ENCODE results near the gene OR13C2.
"Not testable (repeated sequence)": the region's sequence is repeated elsewhere in the genome, so short reads cannot be mapped to it uniquely, and the experiment has no call there.

The OR13C2 gene, protein sequence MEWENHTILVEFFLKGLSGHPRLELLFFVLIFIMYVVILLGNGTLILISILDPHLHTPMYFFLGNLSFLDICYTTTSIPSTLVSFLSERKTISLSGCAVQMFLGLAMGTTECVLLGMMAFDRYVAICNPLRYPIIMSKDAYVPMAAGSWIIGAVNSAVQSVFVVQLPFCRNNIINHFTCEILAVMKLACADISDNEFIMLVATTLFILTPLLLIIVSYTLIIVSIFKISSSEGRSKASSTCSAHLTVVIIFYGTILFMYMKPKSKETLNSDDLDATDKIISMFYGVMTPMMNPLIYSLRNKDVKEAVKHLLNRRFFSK

DNA sequence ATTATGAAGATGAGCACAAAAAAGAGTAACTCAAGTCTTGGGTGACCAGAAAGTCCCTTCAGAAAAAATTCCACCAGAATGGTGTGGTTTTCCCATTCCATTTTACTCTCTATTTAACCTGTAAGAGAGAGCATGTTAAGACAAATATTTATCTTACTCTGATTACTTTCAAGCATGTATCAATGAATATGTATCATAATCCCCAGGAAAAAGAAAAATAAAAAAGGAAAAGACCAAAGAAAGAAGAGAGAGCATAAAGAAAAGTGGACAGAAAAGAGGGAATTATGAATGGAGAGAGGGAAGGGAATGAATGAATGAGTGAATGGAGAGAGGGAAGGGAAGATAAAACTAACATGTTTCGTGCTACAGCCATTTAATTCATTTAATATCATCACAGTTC lies at the start of gene OR13C2:
OR13C2 (minus strand) TSS at position 101 of the 400 bp plus-strand sequence; CDS start at position 101, 0 bp downstream.
- DNase-seq: not testable (repeated sequence)

DNA sequence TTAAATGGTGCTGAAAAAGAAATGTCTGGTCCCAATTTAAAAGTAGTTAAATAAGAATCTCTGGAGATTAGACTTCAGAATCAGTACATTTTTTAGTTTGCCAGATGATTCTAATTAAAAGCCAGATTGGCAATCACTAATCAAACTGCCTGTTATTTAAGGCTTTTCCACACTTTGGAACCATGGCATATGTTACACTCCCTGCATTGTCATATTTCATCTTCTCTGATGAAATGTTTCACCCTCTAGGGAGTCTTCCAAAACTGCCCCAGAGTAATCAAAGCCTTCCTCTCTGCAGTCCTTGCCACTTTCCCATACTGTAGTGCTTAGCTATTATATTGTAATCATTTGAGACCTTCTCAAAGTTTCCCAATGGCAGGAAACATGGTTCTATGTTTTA lies 30.0 kb upstream of the OR13C2 start:
- DNase-seq: no peak

DNA sequence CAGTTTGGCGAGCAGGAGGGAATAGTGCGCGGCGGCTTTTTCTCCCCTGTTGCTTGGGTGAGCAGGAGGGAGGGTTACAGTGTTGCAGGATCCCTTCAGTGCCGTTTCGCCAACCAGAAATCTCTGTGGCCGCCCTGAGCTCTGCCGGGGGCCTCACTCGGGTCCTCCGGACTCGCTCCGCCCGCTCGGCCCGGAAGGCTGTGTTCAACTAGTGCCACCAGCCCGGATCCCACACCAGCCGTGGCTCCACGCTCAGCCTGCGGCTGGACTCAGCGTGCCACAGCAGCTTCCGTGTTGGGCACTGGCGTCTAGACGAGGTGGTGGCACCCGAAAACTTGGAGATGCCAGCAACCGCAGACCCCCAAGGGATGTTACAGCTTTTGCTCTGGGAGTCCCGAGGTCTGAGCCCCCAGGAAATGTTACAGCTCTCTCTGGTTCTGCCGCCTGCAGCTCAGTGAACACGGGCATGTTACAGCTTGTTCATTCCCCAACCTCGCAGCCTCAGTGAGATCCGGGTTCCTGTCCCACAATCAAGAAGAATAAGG lies 28.6 kb upstream of the OR13C2 start:
- no peak for DNase-seq

DNA sequence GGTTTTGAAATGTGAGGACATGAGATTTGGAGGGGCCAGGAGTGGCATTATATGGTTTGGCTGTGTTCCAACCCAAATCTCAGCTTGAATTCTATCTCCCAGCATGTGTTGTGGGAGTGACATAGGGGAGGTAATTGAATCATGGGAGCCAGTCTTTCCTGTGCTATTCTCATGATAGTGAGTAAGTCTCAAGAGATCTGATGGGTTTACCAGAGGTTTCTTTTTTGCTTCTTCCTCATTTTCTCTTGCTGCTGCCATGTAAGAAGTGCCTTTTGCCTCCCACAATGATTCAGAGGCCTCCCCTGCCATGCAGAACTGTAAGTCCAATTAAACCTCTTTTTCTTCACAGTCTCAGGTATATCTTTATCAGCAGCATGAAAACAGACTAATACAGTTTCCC lies 20.5 kb upstream of the OR13C2 start:
- DNase-seq: not testable (repeated sequence)

DNA sequence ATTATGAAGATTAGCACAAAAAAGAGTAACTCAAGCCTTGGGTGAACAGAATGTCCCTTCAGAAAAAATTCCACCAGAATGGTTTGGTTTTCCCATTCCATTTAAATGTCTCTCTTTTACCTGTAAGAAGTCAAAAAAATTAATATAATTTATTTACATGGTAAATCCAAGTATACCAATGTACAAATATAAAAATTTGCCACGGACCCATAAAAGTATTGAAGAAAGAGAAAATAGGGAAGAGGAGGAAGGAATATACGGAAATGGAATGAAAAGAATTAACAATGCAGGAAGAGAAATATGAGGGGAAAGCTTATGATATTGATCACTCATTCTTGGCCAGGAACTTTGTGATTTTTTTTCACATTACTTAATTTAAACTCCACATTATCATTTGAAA lies 12.7 kb upstream of the OR13C2 start, which contains the start of gene OR13C9:
OR13C9 (minus strand) TSS at position 101 of the 400 bp plus-strand sequence; CDS start at position 101, 0 bp downstream.
- DNase-seq: no peak

DNA sequence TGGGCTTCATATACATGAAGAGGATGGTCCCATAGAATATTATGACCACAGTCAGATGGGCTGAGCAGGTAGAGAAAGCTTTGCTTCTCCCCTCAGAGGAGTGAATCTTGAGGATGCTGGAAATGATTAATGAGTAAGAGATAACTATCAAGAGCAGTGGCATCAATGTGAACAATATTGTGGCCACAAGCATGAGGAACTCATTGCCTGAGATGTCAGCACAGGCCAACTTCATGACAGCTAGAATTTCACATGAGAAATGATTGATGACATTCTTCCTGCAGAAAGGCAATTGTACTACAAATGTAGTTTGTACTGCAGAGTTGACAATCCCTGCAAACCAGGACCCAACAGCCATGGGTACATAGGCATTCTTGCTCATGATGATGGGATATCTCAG lies 12.0 kb upstream of the OR13C2 start:
- DNase-seq: no peak

DNA sequence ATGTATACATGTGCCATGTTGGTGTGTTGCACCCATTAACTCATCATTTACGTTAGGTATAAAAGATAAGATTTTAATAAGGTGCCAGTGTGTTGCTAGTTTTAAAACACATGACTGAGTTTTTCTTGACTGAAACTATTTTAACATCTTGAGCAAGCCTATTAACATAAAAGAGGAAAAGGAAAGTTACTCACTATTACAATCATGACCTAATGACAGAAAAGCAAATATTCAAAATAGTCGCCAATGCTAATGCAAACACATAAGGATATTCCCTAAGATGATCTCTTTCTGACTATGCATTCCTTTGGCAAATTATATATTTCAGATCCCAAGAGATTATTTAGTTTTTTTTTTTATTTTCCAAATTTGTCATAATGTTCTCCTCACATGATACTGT lies 5.8 kb upstream of the OR13C2 start:
- no peak for DNase-seq

DNA sequence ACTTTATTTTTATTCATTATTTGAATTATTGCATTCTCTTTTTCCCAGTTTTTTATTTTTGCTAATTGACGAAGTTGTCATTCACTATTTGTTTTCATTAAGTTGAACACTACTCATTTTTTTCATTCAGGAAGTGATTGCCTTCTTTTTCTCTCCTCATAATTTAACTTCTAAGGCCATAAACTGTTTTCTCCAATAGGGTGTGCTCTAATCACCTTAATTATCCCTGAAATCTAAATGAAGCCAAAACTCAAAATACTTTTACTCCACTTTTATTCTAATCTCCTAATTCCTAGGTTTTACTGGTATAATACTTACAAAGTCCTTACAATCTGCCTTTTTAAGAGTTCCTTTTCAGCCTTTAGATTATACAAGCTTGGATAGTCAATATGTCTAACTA lies 2.9 kb upstream of the OR13C2 start:
- no peak for DNase-seq

DNA sequence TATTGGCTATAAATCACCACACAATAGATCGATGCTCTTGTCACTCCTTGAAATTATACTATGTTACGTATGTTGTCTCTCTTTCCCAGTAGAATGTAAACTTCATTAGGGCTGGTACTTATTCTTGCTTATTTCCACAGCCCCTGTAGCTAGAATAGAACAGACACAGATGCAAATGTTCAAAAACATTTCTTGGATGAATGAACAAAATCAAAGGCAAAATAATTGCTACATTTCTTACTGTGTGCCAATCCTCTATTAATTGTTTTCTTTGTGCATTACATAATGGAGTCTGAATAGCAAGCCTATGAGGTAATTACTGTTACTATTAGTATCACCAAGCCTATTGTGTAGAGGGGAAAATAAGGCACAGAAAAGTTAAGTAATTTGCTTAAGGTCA lies 725 bp upstream of the OR13C2 start:
- DNase-seq: no peak

DNA sequence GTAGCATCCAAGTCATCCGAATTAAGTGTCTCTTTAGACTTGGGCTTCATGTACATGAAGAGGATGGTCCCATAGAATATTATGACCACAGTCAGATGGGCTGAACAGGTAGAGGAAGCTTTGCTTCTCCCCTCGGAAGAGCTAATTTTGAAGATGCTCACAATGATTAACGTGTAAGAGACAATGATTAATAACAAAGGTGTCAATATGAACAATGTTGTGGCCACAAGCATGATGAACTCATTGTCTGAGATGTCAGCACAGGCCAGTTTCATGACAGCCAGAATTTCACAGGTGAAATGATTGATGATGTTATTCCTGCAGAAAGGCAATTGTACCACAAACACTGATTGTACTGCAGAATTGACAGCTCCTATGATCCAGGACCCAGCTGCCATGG lies 626 bp downstream of the OR13C2 start:
- no peak for DNase-seq

DNA sequence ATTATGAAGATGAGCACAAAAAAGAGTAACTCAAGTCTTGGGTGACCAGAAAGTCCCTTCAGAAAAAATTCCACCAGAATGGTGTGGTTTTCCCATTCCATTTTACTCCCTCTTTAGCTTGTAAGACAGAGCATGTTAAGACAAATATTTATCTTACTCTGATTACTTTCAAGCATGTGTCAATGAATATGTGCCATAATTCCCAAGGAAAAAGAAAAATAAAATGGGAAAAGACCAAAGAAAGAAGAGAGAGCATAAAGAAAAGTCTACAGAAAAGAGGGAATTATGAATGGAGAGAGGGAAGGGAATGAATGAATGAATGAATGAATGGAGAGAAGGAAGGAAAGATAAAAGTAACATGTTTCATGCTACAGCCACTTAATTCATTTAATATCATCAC lies 6.1 kb downstream of the OR13C2 start, which contains the start of gene OR13C5:
OR13C5 (minus strand) TSS at position 101 of the 400 bp plus-strand sequence; CDS start at position 101, 0 bp downstream.
- not testable (repeated sequence) for DNase-seq

DNA sequence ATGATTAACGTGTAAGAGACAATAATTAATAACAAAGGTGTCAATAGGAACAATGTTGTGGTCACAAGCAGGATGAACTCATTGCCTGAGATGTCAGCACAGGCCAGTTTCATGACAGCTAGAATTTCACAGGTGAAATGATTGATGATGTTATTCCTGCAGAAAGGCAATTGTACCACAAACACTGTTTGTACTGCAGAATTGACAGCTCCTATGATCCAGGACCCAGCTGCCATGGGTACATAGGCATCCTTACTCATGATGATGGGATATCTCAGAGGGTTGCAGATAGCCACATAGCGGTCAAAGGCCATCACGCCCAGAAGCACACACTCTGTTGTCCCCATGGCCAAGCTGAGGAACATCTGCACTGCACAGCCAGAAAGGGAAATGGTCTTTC lies 6.7 kb downstream of the OR13C2 start:
- not testable (repeated sequence) for DNase-seq

DNA sequence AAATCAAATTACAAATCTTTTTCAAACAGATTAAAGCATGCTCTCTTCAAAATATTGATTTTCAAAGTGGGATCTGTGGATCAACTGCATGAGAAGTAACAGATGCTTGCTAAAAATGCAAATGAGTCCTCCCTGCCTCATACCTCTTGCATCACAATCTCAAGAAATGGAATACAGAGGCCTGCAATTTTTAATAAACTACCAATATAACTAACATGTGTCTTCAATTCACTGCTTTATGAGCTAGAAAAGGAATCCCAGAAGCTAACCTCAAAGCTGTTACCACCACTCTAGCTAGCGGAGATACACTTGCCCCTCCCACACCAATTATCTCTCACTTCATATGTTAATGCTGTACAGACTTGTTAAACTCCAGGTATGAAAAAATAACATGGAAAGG lies 15.8 kb downstream of the OR13C2 start:
- DNase-seq: no peak

DNA sequence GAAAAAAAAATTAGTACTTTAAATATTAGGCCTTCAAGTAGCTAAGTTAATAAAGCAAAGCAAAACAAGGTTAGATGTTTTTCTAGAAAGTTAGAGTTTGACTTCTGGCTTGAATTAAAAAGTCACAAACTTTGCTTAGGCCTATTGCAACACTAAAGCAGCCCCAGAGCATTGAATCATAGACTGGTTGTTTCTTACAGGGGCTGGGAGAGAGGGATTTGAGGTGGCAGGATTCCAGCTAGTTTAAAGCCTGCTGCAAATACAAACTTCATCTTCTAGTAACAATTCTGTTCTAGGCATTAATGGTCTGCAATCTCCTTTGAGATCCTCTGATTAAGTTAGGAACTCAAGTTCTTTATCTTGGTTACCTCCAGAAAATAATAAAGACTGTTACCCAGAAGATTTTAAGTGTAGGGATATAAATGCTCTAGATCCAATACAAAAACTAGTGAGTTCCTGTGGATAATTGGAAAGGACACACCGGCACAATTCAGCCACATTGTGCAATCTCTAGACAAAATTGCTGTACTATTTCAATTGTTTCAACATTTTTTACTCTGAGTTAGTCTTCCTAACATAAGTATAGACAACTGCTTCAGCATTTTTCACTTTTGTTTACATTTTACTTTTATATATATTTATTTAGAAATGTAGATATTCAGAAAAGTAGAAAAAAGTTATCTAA lies 18.8 kb downstream of the OR13C2 start:
- no peak for DNase-seq

DNA sequence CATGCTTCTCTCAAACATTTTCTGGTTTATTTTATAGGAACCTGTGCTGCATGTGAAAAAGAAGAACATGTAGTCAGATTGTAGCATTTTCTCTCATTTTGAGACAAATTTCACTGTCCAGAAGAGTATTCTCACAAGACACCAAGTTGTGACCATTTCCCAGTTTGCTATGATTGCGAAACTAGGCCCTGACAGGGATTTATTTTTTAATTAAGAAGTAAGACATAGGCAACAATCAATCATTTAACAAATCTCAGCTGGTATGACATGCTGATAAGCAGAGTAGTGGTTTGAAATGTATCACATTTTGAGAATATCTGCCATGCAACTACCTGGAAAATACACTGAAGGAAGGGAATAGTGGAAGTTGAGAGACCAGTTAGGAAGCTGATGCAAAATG lies 24.9 kb downstream of the OR13C2 start:
- no peak for DNase-seq

DNA sequence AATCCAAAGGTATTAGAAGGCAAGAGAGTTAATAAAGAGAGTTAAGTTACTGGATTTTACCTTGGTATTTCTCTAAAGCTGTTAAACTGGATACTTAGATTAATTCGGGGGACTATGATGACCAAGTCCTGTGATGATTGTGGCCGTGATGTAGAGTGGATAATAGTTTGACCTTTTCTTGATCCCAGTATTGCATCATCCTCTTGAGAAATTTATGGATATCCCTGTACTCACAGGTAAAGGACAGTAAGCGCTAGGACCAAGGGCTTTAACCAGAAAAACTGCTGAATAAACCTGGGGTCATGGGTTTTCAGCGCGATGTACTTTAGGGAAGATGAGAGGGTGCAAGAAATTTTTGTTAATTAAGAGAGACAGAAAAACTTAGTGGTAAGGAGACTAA lies 28.2 kb downstream of the OR13C2 start:
- DNase-seq: no peak

DNA sequence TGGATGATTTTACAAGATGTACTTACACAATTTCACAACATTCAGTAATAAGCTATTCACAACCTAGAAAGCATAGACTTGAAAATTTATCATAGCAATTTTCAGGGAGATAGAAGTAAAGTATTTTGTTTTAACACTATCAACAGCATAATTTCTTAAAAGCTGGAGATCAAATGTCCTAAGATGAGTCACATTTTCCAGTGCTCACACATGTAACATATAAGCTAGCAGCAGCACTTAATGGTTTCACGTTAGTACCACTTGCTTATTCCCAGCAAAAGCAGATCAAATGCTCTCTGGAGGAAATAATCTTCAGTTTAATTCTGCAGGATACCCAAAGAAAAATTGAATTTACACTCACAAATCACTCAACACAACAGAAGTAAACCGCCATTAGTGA lies 30.0 kb downstream of the OR13C2 start:
- DNase-seq: no peak

DNA sequence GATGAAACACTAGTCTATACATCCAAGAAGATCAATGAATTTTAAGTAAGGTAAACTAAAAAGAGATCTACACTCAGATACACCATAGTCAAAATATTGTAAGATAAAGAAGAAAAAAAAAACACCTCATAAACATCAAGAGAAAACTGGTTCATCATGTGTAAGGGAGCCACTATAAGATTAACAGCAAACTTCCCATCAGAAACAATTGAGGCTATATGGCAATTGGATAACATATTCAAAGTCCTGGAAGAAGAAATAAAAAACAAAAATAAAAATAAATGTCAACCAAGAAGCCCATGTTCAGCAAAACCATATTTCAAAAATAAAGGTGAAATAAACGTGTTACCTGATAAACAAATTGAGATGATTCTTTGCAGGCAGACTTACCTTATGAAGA lies 32.8 kb downstream of the OR13C2 start:
- no peak for DNase-seq

DNA sequence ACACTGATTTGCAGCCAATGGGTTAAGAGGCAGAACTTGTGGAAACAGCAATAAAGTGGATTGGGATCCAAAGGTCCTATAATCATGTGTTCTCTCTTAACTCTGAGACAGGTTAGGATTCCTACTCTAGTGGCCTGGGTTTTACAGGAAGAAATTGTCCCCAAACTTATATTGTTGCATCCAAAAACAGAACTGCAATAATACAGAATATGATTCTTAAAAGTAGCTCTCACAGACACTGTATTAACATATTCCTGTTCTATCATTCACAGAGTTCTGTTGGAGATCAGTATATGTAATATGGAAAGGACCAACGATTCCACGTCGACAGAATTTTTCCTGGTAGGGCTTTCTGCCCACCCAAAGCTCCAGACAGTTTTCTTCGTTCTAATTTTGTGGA lies 36.6 kb downstream of the OR13C2 start, which contains the start of gene OR13C8:
OR13C8 (plus strand) TSS at position 301 of the 400 bp plus-strand sequence; CDS start at position 301, 0 bp downstream.
- no peak for DNase-seq

DNA sequence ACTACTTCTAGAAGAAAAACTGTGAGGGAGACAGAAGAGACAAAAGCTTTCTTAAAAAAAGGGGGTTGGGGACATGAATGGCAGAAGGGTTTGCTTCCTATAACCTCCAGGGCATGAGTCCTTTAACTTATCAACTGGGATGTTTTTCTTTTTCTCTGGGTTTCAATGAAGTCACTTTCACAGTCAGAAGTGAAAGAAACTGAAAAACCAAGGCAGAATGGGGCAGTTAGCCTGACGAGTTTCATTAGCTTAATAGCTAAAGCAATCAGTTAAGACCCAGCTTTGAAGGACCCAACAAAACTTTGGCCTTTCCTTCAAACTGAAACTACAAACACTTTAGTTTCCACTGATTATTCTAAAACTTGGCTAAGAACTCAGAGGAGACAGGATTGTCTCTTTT lies 41.1 kb downstream of the OR13C2 start:
- no peak for DNase-seq

DNA sequence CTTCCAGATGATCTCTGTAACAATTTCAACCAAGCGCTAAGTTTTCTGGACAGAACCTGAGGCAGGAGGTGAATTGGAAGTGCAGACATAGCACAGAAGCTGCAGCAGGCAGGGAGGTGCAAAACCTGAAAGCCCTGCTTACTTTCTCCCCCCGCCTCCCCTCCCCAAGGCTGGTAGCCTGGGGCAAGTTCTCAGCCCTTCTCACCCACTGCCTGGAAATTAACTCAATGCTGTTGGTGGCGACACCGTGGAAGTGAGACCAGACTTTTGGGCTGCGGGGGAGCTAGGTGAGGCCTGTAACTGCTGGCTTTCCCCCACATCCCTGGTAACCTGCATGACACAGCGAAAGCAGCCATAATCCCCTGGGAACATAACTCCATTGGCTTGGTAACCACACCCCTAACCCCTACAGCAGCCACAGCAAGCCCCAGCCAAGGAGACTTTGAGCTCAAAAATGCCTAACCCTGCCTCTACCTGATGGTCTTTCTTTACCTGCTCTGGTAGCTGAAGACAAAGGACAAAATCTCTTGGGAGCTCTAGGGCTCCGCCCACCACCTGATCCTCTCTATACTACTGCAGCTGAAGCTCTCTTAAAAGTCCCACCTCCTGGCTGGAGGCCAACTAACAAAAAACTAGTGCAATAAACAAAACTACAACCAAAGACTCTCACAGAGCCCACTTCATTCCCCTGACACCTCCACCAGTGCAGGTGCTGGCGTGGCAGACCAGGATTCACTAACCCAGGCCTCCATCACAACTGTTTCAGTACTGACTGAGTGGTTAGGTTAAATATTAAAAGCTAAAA lies 48.4 kb downstream of the OR13C2 start:
- DNase-seq: no peak

DNA sequence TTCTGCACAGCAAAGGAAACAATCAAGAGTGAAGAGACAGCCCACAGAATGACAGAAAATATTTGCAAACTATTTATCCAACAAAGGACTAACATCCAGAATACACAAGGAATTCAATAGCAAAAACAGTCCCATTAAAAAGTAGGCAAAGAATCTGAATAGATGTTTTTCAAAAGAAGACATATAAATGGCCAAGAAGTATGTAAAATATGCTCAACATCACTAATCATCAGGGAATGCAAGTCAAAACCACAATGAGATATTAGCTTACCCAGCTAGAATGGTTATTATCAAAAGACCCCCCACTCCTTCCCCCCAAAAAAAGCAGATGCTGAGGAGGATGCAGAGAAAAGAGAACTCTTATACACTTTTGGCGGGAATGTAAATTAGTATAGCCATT lies 49.9 kb downstream of the OR13C2 start:
- DNase-seq: no peak
